Spleen (tissue), 13 donors: ENCODE data around the gene PRKCZ. TPM values are rescaled to one million over a fixed set of nuclear protein-coding genes. Genes with fewer than 3 reads are reported as not detected.

Source experiments
- DNase-seq: peaks from one replicate; pipeline ENCODE4 v3.0.0-alpha.2; 2020
- H3K27ac ChIP-seq, 8 donors: fragments of 200-600 bp; sonication (generic) in 7 of 8; 1 replicate in 4 of 8; 2 replicates in 4 of 8; pipeline versions ENCODE4 v1.5.0 to v1.8.0; 2016 to 2021; ENCODE audit warnings: inconsistent platforms in 4 of 8, mild to moderate bottlenecking in 4 of 8, moderate library complexity in 1 of 8
- H3K27me3 ChIP-seq, 7 donors: fragments of 200-600 bp; sonication (generic) in 6 of 7; replicated peaks in 1 of 7; 1 replicate in 4 of 7; 2 replicates in 3 of 7; pipeline versions ENCODE4 v1.5.0 to v1.8.0; 2016 to 2021; ENCODE audit warnings: inconsistent platforms in 3 of 7, mild to moderate bottlenecking in 1 of 7
- H3K36me3 ChIP-seq, 6 donors: fragments of 200-600 bp; sonication (generic) in 5 of 6; 1 replicate in 4 of 6; 2 replicates in 2 of 6; pipeline versions ENCODE4 v1.5.0 to v1.8.0; 2016 to 2021; ENCODE audit warnings: inconsistent platforms in 2 of 6
- H3K4me1 ChIP-seq, 6 donors: fragments of 200-600 bp; sonication (generic) in 5 of 6; 1 replicate in 3 of 6; 2 replicates in 3 of 6; pipeline versions ENCODE4 v1.5.0 to v1.8.0; 2016 to 2021; ENCODE audit warnings: inconsistent platforms in 3 of 6
- H3K4me3 ChIP-seq, 8 donors: fragments of 200-600 bp; sonication (generic) in 7 of 8; 1 replicate in 4 of 8; 2 replicates in 4 of 8; pipeline versions ENCODE4 v1.5.0 to v1.8.0; 2016 to 2021; ENCODE audit warnings: inconsistent platforms in 4 of 8, mild to moderate bottlenecking in 4 of 8, moderate library complexity in 2 of 8
- H3K9me3 ChIP-seq, 8 donors: fragments of 200-600 bp; sonication (generic) in 7 of 8; 1 replicate in 4 of 8; 2 replicates in 4 of 8; pipeline versions ENCODE4 v1.5.0 to v1.8.0; 2016 to 2021; ENCODE audit warnings: inconsistent platforms in 4 of 8
- CTCF ChIP-seq, 11 experiments: fragments of 200-600 bp in 7 of 11; fragments of 450-650 bp in 4 of 11; sonication (generic) in 4 of 11; IDR thresholded peaks in 8 of 11; conservative IDR thresholded peaks in 3 of 11; 1 replicate in 7 of 11; 2 replicates in 4 of 11; pipeline versions ENCODE4 v1.4.0 to v1.8.0; 2016 to 2021; ENCODE audit warnings: antibody characterized with exemption in 11 of 11, inconsistent platforms in 4 of 11, mild to moderate bottlenecking in 1 of 11
- POLR2A ChIP-seq, 3 donors: fragments of 450-650 bp; IDR thresholded peaks; one replicate each; pipeline ENCODE4 v1.5.1; 2017; ENCODE audit warnings: antibody characterized with exemption in 3 of 3, mild to moderate bottlenecking in 1 of 3
- POLR2AphosphoS5 ChIP-seq, 3 donors: sonication (generic); formaldehyde crosslinking; IDR thresholded peaks; one replicate each; pipeline ENCODE4 v1.5.1; 2017; ENCODE audit warnings: antibody characterized with exemption in 3 of 3
- WGBS, 5 donors: extraction: QIAGEN DNeasy Blood & Tissue Kit in 3 of 5; methylation state at CpG; one replicate each; pipeline versions ENCODE4 v1.1.5 to v1.1.7; 2013 to 2018; 5-methylcytosine and 5-hydroxymethylcytosine counted together
- intact Hi-C: fragments of 100-400 bp; cut with DNase I; formaldehyde crosslinking; loops from one replicate; pipeline ENCODE4 v1.15.0; 2023; ENCODE audit warnings: low total_unique reads
- long read RNA-seq, 2 donors: transcript quantifications; one replicate each; lab custom pipeline, GENCODE V29; 2026
- polyA plus RNA-seq, 3 donors: library from polyadenylated mRNA; stranded (reverse); fragments of 200-250 nt; gene quantifications; one replicate each; pipeline ENCODE4 v1.2.1, GENCODE V29; 2013
- total RNA-seq, 7 donors: library from RNA; depleted of rRNA in 3 of 7; stranded (reverse); fragments of >200 nt in 3 of 7; fragmentation: NEBNext Ultra II Directional in 4 of 7; extraction: Animal tissue kit (Norgen Biotek cat#: 25700) in 4 of 7; gene quantifications; one replicate each; pipeline versions ENCODE4 v1.1.0 to v1.2.1, GENCODE V29; 2016 to 2021
- donor health status: healthy with polysubstance abuse.
- donor health status: DM: no; HTN: no; CAD: no; lungs with moderate emphysema.
- donor health status: DM: no; HTN: no; CAD: no.
- donor health status: Bipolar disorder and iron deficiency.
- donor health status: healthy.
- donor health status: DM: no; HTN: no; CAD: no.
- donor health status: DM: yes; HTN: yes; CAD: no.

The PRKCZ gene
- total RNA-seq, result 10 to 100 TPM; 19.5 to 61.8 (median 38.7) TPM
- 10 to 100 TPM; 17.6 to 35.8 (median 32.3) TPM for polyA plus RNA-seq
- long read RNA-seq, donor 1, partial matches to known transcripts, result 23 of 66 reads
- long read RNA-seq, donor 1, other reads (novel, unspliced or antisense), result 43 of 66 reads
- long read RNA-seq, donor 2, partial matches to known transcripts, result 0 of 1 reads
- long read RNA-seq, donor 2, other reads (novel, unspliced or antisense), result 0 of 1 reads

GRCh38 chr1:2049718-2050431 lies at the start of gene PRKCZ:
Gene PRKCZ, plus strand, starts transcription at chr1:2050411. Its CDS starts 220 bp downstream, at chr1:2050631.
- no peaks in the 10 kb centered on the region for H3K36me3 ChIP-seq
- H3K9me3 ChIP-seq, result no peaks in the 10 kb centered on the region
- peak within 1 kb of the TSS; percentile 60 to 89 (median 83) for H3K27ac ChIP-seq
- peak; percentile 96 for DNase-seq
- TF ChIP-seq CTCF (IDR thresholded peaks at IDR 0.05 in 8 of 11, conservative IDR thresholded peaks at IDR 0.05 in 3 of 11), result peak in 2 of 11 experiments; percentile 1 to 2
- peak in 1 of 3 donors; percentile 19 for TF ChIP-seq POLR2A (IDR thresholded peaks at IDR 0.05)
- peak; percentile 45 to 73 (median 67) for TF ChIP-seq POLR2AphosphoS5 (IDR thresholded peaks at IDR 0.05)
- peak within 1 kb of the TSS; percentile 65 to 93 (median 80) for H3K4me3 ChIP-seq
- intact Hi-C loops, result loop anchor here (10.0 kb wide), 1 partner anchor 105 kb away; no protein-coding TSS in a partner anchor
- 2 to 20% (median 3%) methylated on average over 1 to 83 of the region's 83 CpGs for WGBS, 5 donors
- H3K27me3 ChIP-seq, result peaks cover 0 to 69% (median 12%) of the 10 kb centered on the region in 7 donors
- peaks cover 38 to 81% (median 67%) of the 10 kb centered on the region in 6 donors for H3K4me1 ChIP-seq

- H3K4me3 ChIP-seq, result no peak overlapping the region
- H3K27ac ChIP-seq, result no peak overlapping the region
- H3K27me3 ChIP-seq, result peaks cover 0 to 60% (median 12%) of the 10 kb centered on the region in 7 donors
- H3K36me3 ChIP-seq, result no peaks in the 10 kb centered on the region
- intact Hi-C loops, result no loop called here
- no peaks in the 10 kb centered on the region for H3K9me3 ChIP-seq
- 71 to 87% (median 83%) methylated on average over 5 to 7 of the region's 7 CpGs for WGBS, 5 donors
- TF ChIP-seq POLR2A (IDR thresholded peaks at IDR 0.05) (no peak), CTCF (IDR thresholded peaks at IDR 0.05 in 8 of 11, conservative IDR thresholded peaks at IDR 0.05 in 3 of 11) (no peak), POLR2AphosphoS5 (IDR thresholded peaks at IDR 0.05) (no peak)
- H3K4me1 ChIP-seq, result peaks cover 0 to 21% (median 12%) of the 10 kb centered on the region in 6 donors
- DNase-seq, result no peak
Observed at GRCh38 chr1:2000432-2000831, 49.8 kb upstream of the PRKCZ start.

GRCh38 chr1:2000850-2001249 lies 49.4 kb upstream of the PRKCZ start:
- Histone ChIP-seq H3K9me3 (no peaks in the 10 kb centered on the region), H3K27me3 (peaks cover 0 to 60% (median 12%) of the 10 kb centered on the region in 7 donors), H3K36me3 (no peaks in the 10 kb centered on the region), H3K4me1 (peaks cover 0 to 19% (median 11%) of the 10 kb centered on the region in 6 donors), H3K4me3 (no peak overlapping the region), H3K27ac (no peak overlapping the region)
- 85 to 90% (median 88%) methylated on average over 8 to 9 of the region's 9 CpGs for WGBS, 5 donors
- no peak for DNase-seq
- TF ChIP-seq POLR2A (IDR thresholded peaks at IDR 0.05) (no peak), CTCF (IDR thresholded peaks at IDR 0.05 in 8 of 11, conservative IDR thresholded peaks at IDR 0.05 in 3 of 11) (no peak), POLR2AphosphoS5 (IDR thresholded peaks at IDR 0.05) (no peak)
- intact Hi-C loops, result no loop called here
